ENCODE results near the gene PODXL2.

GRCh38 chr3:127628788-127629466 lies at the start of gene PODXL2:
- no peak for TF ChIP-seq CTCF (IDR thresholded peaks at IDR 0.05)
- no peak for TF ChIP-seq POLR2A (IDR thresholded peaks at IDR 0.05)
- TF ChIP-seq POLR2AphosphoS5 (IDR thresholded peaks at IDR 0.05) = no peak
- no peak for TF ChIP-seq EP300 (IDR thresholded peaks at IDR 0.05; ENCODE audit: low read depth)

All from transverse colon (tissue), 4 donors.